DMS153 (cell line): Measurements from ENCODE around the gene GPBAR1.
A peak's percentile ranks its signal among the peaks of the same experiment; 100 is the strongest.

Experiments
- DNase-seq: peaks from one replicate; lab custom pipeline; 2025; lab: John Stamatoyannopoulos, UW

GPBAR1 gene

GRCh38 chr2:218286570-218287459 is 26.0 kb downstream of the GPBAR1 start:
- no peak for DNase-seq

- no peak for DNase-seq
Measured at GRCh38 chr2:218289639-218290315, 29.0 kb downstream of the GPBAR1 start.

- DNase-seq = no peak
Measured at GRCh38 chr2:218290316-218291261, 29.8 kb downstream of the GPBAR1 start.

- no peak for DNase-seq
Measured at GRCh38 chr2:218291318-218292047, 30.7 kb downstream of the GPBAR1 start.

- no peak for DNase-seq
Measured at GRCh38 chr2:218292048-218293014, 31.5 kb downstream of the GPBAR1 start, which contains the start of gene TMBIM1. Gene TMBIM1, minus strand, starts transcription at chr2:218292503. Its CDS starts 10,362 bp downstream, at chr2:218282141.

- no peak for DNase-seq
Measured at GRCh38 chr2:218293715-218294429, 33.1 kb downstream of the GPBAR1 start.

GRCh38 chr2:218294430-218295022 is 33.7 kb downstream of the GPBAR1 start:
- DNase-seq = no peak

- no peak for DNase-seq
Measured at GRCh38 chr2:218295029-218295428, 34.2 kb downstream of the GPBAR1 start.

GRCh38 chr2:218296200-218296599 is 35.4 kb downstream of the GPBAR1 start:
- no peak for DNase-seq

GRCh38 chr2:218296847-218297246 is 36.0 kb downstream of the GPBAR1 start:
- DNase-seq = no peak

GRCh38 chr2:218298314-218298875 is 37.6 kb downstream of the GPBAR1 start:
- DNase-seq = no peak

GRCh38 chr2:218300141-218300540 is 39.3 kb downstream of the GPBAR1 start:
- no peak for DNase-seq

- DNase-seq = peak; percentile 72
Measured at GRCh38 chr2:218301176-218301819, 40.5 kb downstream of the GPBAR1 start.

- no peak for DNase-seq
Measured at GRCh38 chr2:218305383-218305782, 44.6 kb downstream of the GPBAR1 start.

- no peak for DNase-seq
Measured at GRCh38 chr2:218306184-218306920, 45.5 kb downstream of the GPBAR1 start.

- no peak for DNase-seq
Measured at GRCh38 chr2:218307415-218308090, 46.7 kb downstream of the GPBAR1 start.
